GM18951 (cell line): ENCODE data around the gene FGFBP3.

Experiments used
- POLR2A ChIP-seq: IDR thresholded peaks from 4 replicates; pipeline ENCODE4 v1.6.1; 2011; ENCODE audit warnings: mild to moderate bottlenecking; ENCODE audit not compliant: insufficient read length, insufficient read depth; ENCODE audit errors: extremely low read depth
- in situ Hi-C: fragments of 300-500 bp; cut with MboI; formaldehyde crosslinking; loops from one replicate; pipeline ENCODE4 v1.12.0; 2022; ENCODE audit warnings: low sequenced_read_pairs, mixed read lengths, inconsistent platforms; ENCODE audit not compliant: unreplicated experiment

Gene FGFBP3

DNA sequence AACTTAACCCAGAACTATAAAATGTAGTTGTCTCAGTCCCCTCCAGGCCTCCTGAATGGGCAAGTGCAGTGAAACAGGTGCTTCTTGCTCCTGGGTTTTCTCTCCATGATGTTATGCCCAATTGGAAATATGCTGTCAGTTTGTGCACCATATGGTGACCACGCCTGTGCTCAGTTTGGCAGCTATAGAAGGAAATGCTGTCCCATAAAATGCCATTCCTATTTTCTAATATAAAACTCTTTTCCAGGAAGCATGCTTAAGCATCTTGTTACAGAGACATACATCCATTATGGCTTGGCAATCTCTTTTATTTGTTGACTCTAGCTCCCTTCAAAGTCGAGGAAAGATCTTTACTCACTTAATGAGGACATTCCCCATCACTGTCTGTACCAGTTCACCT, 45.2 kb downstream of the FGFBP3 start:
- in situ Hi-C loops: no loop called here
- TF ChIP-seq POLR2A: no peak

DNA sequence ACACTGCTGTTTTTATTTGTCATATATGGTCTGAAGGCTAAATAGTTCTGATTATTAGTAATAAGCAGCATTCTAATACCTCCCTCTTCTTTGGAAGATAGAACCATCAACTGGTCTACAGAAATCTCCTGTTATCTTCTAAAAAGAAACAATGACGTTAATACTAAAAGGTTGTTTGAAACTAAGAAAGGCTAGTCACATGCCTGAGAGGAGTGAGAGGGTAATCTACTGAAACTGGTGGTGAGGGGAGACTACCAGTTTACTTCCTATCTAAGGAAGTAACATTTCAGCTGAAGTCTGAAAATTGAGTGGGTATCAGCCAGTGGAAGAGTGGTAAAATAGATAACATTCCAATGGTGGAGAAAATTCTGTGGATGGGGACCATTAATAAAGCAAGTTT, 48.4 kb downstream of the FGFBP3 start:
- in situ Hi-C loops: no loop called here
- no peak for TF ChIP-seq POLR2A

DNA sequence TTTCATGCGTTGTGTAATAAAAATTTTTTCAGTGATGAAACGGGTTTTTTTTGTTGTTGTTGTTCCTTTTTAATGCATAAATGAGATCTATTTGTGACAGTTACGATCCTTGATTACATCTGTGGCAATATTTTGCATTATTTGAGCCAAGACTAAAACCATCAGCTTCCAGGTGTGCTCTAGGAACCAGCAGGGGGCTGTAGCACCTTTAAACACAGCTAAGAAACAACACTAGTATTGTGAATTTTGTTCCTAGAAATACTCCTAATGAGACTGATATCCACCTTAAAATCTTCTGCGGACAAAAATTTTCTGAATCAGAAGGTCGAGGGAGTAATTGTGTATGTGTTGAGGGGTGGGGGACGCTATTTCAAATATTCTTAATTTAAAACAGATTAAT, 52.6 kb downstream of the FGFBP3 start:
- TF ChIP-seq POLR2A: no peak
- in situ Hi-C loops: no loop called here
